HepG2 (cell line): ENCODE measurements around the gene KCNB1. TPM values are rescaled to one million over a fixed set of nuclear protein-coding genes. Genes with fewer than 3 reads are reported as not detected.

ENCODE experiments used
- ATAC-seq: fragments of 200-7000 bp; cut with Tn5 transposase; 3 replicates; pipeline ENCODE4 v1.9.1; 2020; ENCODE audit warnings: mild to moderate bottlenecking, moderate library complexity
- BruUV-seq: library from RNA; stranded (reverse); fragments of 400-500 nt; replicated peaks from 2 replicates; lab custom pipeline; 2021; lab: Mats Ljungman, UMichigan
- CTCF ChIA-PET: fragments of 300-600 bp; formaldehyde crosslinking; extraction: SDS; loops from one replicate; lab custom pipeline; 2021; ENCODE audit warnings: low total read pairs, inconsistent platforms, low intra/inter-chr PET ratio; lab: Yijun Ruan, JAX
- POLR2A ChIA-PET: fragments of 350-600 bp; sonication (Branson Sonifier 250); formaldehyde crosslinking; loops from one replicate; lab custom pipeline; 2020; ENCODE audit warnings: antibody characterized with exemption, inconsistent platforms; lab: Yijun Ruan, JAX
- DNase-seq: peaks from one replicate; pipeline ENCODE4 v3.0.0-alpha.2; 2015; ENCODE audit warnings: low spot score
- FAIRE-seq: peaks from 3 replicates; lab custom pipeline; 2011; peaks lifted over from hg19 to GRCh38; lab: Jason Lieb, UNC
- H2AFZ ChIP-seq: one replicate; pipeline ENCODE4 v1.6.1; 2011; ENCODE audit warnings: low read length, inconsistent platforms
- H3K27ac ChIP-seq: fragments of 300-600 bp; 3 replicates; pipeline ENCODE4 v1.8.0; 2011; ENCODE audit warnings: mixed run types, mild to moderate bottlenecking, mixed read lengths, low read length, inconsistent platforms; ENCODE audit not compliant: insufficient read depth; ENCODE audit errors: extremely low read length
- H3K27me3 ChIP-seq, 2 experiments: fragments of 200-600 bp in 1 of 2; 2 replicates in 1 of 2; 3 replicates in 1 of 2; pipeline versions ENCODE4 v1.6.0 to v1.8.0; 2011; ENCODE audit warnings: low read length in 2 of 2, mild to moderate bottlenecking in 2 of 2, moderate library complexity in 2 of 2, inconsistent platforms in 1 of 2; ENCODE audit not compliant: insufficient read depth in 2 of 2, control insufficient read depth in 1 of 2
- H3K36me3 ChIP-seq, 2 experiments: fragments of 200-600 bp in 1 of 2; replicated peaks in 1 of 2; 2 replicates in 1 of 2; 3 replicates in 1 of 2; pipeline versions ENCODE4 v1.5.1 to v1.8.0; 2011; ENCODE audit warnings: low read length in 2 of 2, inconsistent platforms in 1 of 2; ENCODE audit not compliant: insufficient read depth in 2 of 2, control insufficient read depth in 1 of 2
- H3K4me1 ChIP-seq: 2 replicates; pipeline ENCODE4 v1.5.1; 2012; ENCODE audit warnings: low read length, inconsistent platforms; ENCODE audit not compliant: insufficient read depth
- H3K4me2 ChIP-seq: 2 replicates; pipeline ENCODE4 v1.6.0; 2011; ENCODE audit warnings: low read depth, low read length, inconsistent platforms
- H3K4me3 ChIP-seq, 3 experiments: fragments of 200-600 bp in 1 of 3; sonication (generic), shearing (Covaris generic) in 1 of 3; replicated peaks in 1 of 3; 2 replicates each; pipeline ENCODE4 v1.5.1; 2011 to 2016; ENCODE audit warnings: low read length in 3 of 3, inconsistent platforms in 2 of 3, low read depth in 2 of 3, mild to moderate bottlenecking in 2 of 3, control low read depth in 1 of 3, mixed read lengths in 1 of 3; ENCODE audit not compliant: insufficient read depth in 1 of 3
- H3K79me2 ChIP-seq: one replicate; pipeline ENCODE4 v1.6.1; 2011; ENCODE audit warnings: low read length, inconsistent platforms; ENCODE audit not compliant: insufficient read depth
- H3K9ac ChIP-seq: 2 replicates; pipeline ENCODE4 v1.6.0; 2011; ENCODE audit warnings: mild to moderate bottlenecking, low read depth, low read length, inconsistent platforms; ENCODE audit not compliant: insufficient read depth
- H3K9me3 ChIP-seq: 2 replicates; pipeline ENCODE4 v1.5.1; 2012; ENCODE audit warnings: mild to moderate bottlenecking, low read length
- H4K20me1 ChIP-seq: 2 replicates; pipeline ENCODE4 v1.6.0; 2011; ENCODE audit warnings: inconsistent platforms, mild to moderate bottlenecking, low read length, moderate library complexity; ENCODE audit not compliant: insufficient read depth
- SMARCC2 ChIP-seq: fragments of 450-650 bp; IDR thresholded peaks from 2 replicates; pipeline ENCODE4 v1.6.1; 2017; ENCODE audit warnings: antibody characterized with exemption, mild to moderate bottlenecking
- ZBTB10 ChIP-seq: sonication (generic); formaldehyde crosslinking; IDR thresholded peaks from 2 replicates; pipeline ENCODE4 v1.4.0; 2020; ENCODE audit warnings: missing genetic modification reagents, borderline replicate concordance
- ZFP91 ChIP-seq: sonication (generic); formaldehyde crosslinking; IDR thresholded peaks from 2 replicates; pipeline ENCODE4 v1.9.0; 2022; ENCODE audit warnings: missing genetic modification reagents, mild to moderate bottlenecking, borderline replicate concordance
- ZFY ChIP-seq: sonication (generic); formaldehyde crosslinking; IDR thresholded peaks from 2 replicates; pipeline ENCODE4 v1.4.0; 2020; ENCODE audit warnings: missing genetic modification reagents
- ZNF75D ChIP-seq: sonication (generic); formaldehyde crosslinking; IDR thresholded peaks from 2 replicates; pipeline ENCODE4 v1.8.1; 2023; ENCODE audit warnings: missing genetic modification reagents, mild to moderate bottlenecking, borderline replicate concordance
- WGBS: methylation state at CpG from one replicate; pipeline ENCODE4 v1.1.6; 2017; ENCODE audit warnings: low lambda C conversion rate; 5-methylcytosine and 5-hydroxymethylcytosine counted together
- in situ Hi-C: cut with HindIII; loops from 2 replicates; pipeline ENCODE4 v1.10.0; 2017; ENCODE audit warnings: low pct_unique_long_range_greater_than_20kb; ENCODE audit not compliant: extremely low pct_ligation_motif_present
- intact Hi-C: fragments of 100-400 bp; cut with micrococcal nuclease; formaldehyde crosslinking; loops from one replicate; pipeline ENCODE4 v1.10.0; 2022; ENCODE audit not compliant: unreplicated experiment
- polyA plus RNA-seq, 8 experiments: library from polyadenylated mRNA; depleted of rRNA in 3 of 8; stranded (reverse) in 7 of 8; unstranded in 1 of 8; fragments of >200 nt; fragmentation: Illumina TruSeq in 4 of 8; extraction: Trizol in 4 of 8; gene quantifications; 2 replicates each; pipeline versions ENCODE4 v1.2.1 to v1.2.3, GENCODE V29; 2011 to 2016; ENCODE audit warnings: low read depth in 4 of 8, missing spikeins in 1 of 8, mixed read lengths in 1 of 8; ENCODE audit not compliant: insufficient read depth in 1 of 8
- total RNA-seq, 5 experiments: library from RNA; depleted of rRNA; stranded (reverse); fragments of >200 nt; fragmentation: Illumina TruSeq; extraction: Trizol; gene quantifications; 2 replicates each; pipeline ENCODE4 v1.2.3, GENCODE V29; 2016; ENCODE audit warnings: low read depth in 1 of 5
- TF ChIP-seq, protein P1 (sequence below): sonication (generic); formaldehyde crosslinking; IDR thresholded peaks from 2 replicates; pipeline ENCODE4 v1.4.0; 2020; ENCODE audit warnings: mild to moderate bottlenecking, missing genetic modification reagents

The KCNB1 gene
- total and polyA plus RNA-seq, 2 of the 13 experiments (the other 11 are each of a cell fraction or from before 2014, with no cell fraction given) = 0.02 TPM; not detected in 1

GRCh38 chr20:49352751-49353150, 129.7 kb downstream of the KCNB1 start:
- CTCF ChIA-PET = no interaction called here
- Histone ChIP-seq H2AFZ (no peak overlapping the region), H4K20me1 (no peaks in the 10 kb centered on the region), H3K4me3 (no peak overlapping the region), H3K36me3 (no peaks in the 10 kb centered on the region), H3K4me1 (no peaks in the 10 kb centered on the region), H3K27ac (no peak overlapping the region), H3K4me2 (no peak overlapping the region), H3K79me2 (no peaks in the 10 kb centered on the region), H3K27me3 (peaks cover 0 to 2% of the 10 kb centered on the region in 2 experiments; a peak in 2 of 5 replicates), H3K9me3 (no peaks in the 10 kb centered on the region), H3K9ac (no peak overlapping the region)
- in situ Hi-C loops (no loop called here), intact Hi-C loops (no loop called here)
- FAIRE-seq (no peak), ATAC-seq (no peak), DNase-seq (no peak)
- WGBS = 25% methylated on average over 4 of the region's 4 CpGs
- POLR2A ChIA-PET = no interaction called here
- TF ChIP-seq ZBTB10 (CRISPR knock-in tag) = no peak
- BruUV-seq = no TSS peak

DNA sequence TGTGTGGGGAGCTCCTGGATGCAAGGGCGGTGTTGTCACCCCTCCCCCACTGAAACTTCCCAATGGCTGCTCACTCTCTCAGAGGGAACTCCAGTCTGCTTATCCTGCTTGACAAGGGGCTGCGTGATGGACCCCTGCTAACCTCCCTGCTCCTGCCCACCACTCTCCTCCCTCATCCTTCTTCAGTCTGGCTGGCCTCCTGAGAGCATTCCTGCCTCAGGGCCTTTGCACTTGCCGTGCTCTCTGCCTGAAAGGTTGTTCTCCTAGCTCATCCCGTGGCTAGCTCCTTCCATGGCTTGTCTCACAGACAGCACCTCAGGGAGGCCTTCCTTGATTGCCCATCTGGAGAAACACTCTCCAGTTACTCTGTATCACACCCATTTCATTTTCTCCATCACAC, 130.7 kb downstream of the KCNB1 start:
- CTCF ChIA-PET = no interaction called here
- in situ Hi-C loops = no loop called here

More for the DNA sequence above, 130.7 kb downstream of the KCNB1 start:
- Histone ChIP-seq H3K9me3 (no peaks in the 10 kb centered on the region), H2AFZ (no peak overlapping the region), H3K4me3 (no peak overlapping the region), H3K9ac (no peak overlapping the region), H3K79me2 (no peaks in the 10 kb centered on the region), H3K4me2 (no peak overlapping the region), H3K27me3 (peaks cover 2 to 3% of the 10 kb centered on the region in 2 experiments; a peak in 2 of 5 replicates), H3K27ac (no peak overlapping the region), H4K20me1 (no peaks in the 10 kb centered on the region), H3K36me3 (no peaks in the 10 kb centered on the region), H3K4me1 (no peaks in the 10 kb centered on the region)
- WGBS = 16% methylated on average over 4 of the region's 4 CpGs
- intact Hi-C loops = no loop called here
- no TSS peak for BruUV-seq
- DNase-seq (no peak), ATAC-seq (no peak), FAIRE-seq (no peak)
- TF ChIP-seq, protein P1, sequence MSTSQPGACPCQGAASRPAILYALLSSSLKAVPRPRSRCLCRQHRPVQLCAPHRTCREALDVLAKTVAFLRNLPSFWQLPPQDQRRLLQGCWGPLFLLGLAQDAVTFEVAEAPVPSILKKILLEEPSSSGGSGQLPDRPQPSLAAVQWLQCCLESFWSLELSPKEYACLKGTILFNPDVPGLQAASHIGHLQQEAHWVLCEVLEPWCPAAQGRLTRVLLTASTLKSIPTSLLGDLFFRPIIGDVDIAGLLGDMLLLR (CRISPR knock-in tag) = no peak
- TF ChIP-seq ZNF75D (CRISPR knock-in tag) (no peak), ZFP91 (CRISPR knock-in tag) (no peak), SMARCC2 (no peak), ZFY (CRISPR knock-in tag) (no peak)
- POLR2A ChIA-PET = no interaction called here
